DMS53 (cell line): ENCODE measurements around the gene CEP350.

Experiments used
- DNase-seq: peaks from one replicate; lab custom pipeline; 2025; lab: John Stamatoyannopoulos, UW

The CEP350 gene

GRCh38 chr1:179954493-179955286, at the start of gene CEP350:
Gene CEP350 (plus strand): TSS chr1:179954810. CDS start chr1:179986182, 31,372 bp downstream.
- DNase-seq: peak; percentile 99

GRCh38 chr1:179910934-179911333, 43.7 kb upstream of the CEP350 start:
- DNase-seq: no peak

- no peak for DNase-seq
Measured at GRCh38 chr1:179911812-179912211, 42.8 kb upstream of the CEP350 start.

GRCh38 chr1:179917601-179918429, 36.8 kb upstream of the CEP350 start:
- no peak for DNase-seq

GRCh38 chr1:179921472-179921871, 33.1 kb upstream of the CEP350 start:
- DNase-seq: no peak

GRCh38 chr1:179921981-179922872, 32.4 kb upstream of the CEP350 start:
- DNase-seq: no peak

- DNase-seq: no peak
Measured at GRCh38 chr1:179923029-179923428, 31.6 kb upstream of the CEP350 start.

- DNase-seq: no peak
Measured at GRCh38 chr1:179924268-179924667, 30.3 kb upstream of the CEP350 start.

- DNase-seq: no peak
Measured at GRCh38 chr1:179925302-179925701, 29.3 kb upstream of the CEP350 start.

- peak; percentile 7 for DNase-seq
Measured at GRCh38 chr1:179925922-179926849, 28.4 kb upstream of the CEP350 start.

- no peak for DNase-seq
Measured at GRCh38 chr1:179926850-179927205, 27.8 kb upstream of the CEP350 start.

- no peak for DNase-seq
Measured at GRCh38 chr1:179929955-179930798, 24.4 kb upstream of the CEP350 start.

GRCh38 chr1:179930867-179931266, 23.7 kb upstream of the CEP350 start:
- DNase-seq: no peak

- no peak for DNase-seq
Measured at GRCh38 chr1:179933219-179933618, 21.4 kb upstream of the CEP350 start.

GRCh38 chr1:179935909-179936496, 18.6 kb upstream of the CEP350 start:
- DNase-seq: no peak

GRCh38 chr1:179937668-179938254, 16.8 kb upstream of the CEP350 start:
- no peak for DNase-seq

GRCh38 chr1:179938752-179939151, 15.9 kb upstream of the CEP350 start:
- peak; percentile 18 for DNase-seq

GRCh38 chr1:179939941-179940340, 14.7 kb upstream of the CEP350 start:
- DNase-seq: no peak

GRCh38 chr1:179941454-179941853, 13.2 kb upstream of the CEP350 start:
- no peak for DNase-seq
